Measurements from ENCODE around the gene MMEL1.

Gene MMEL1

GRCh38 chr1:2585318-2586092 is 47.3 kb downstream of the MMEL1 start:
- Histone ChIP-seq H3K14ac (ENCODE audit: low read length) (peak overlapping the region; percentile 69), H3K18ac (ENCODE audit: low read length) (peak overlapping the region; percentile 80), H3K27ac (ENCODE audit: low read depth, low read length) (no peak overlapping the region), H3K23ac (ENCODE audit: low read length) (no peak overlapping the region), H2AK5ac (ENCODE audit: low read length) (no peak overlapping the region), H2AFZ (ENCODE audit: insufficient read depth, low read length, poor library complexity) (peak overlapping the region; percentile 66), H4K91ac (ENCODE audit: low read depth, low read length) (peak overlapping the region; percentile 82), H2BK12ac (ENCODE audit: low read length) (no peak overlapping the region), H3K4ac (ENCODE audit: low read depth, low read length) (peak overlapping the region; percentile 75), H4K12ac (ENCODE audit: low read depth, low read length) (peak overlapping the region; percentile 67), H3K79me2 (ENCODE audit: control insufficient read depth, insufficient read depth, low read length, poor library complexity) (peaks cover 9% of the 10 kb centered on the region), H2BK5ac (ENCODE audit: low read depth, low read length, poor library complexity) (no peak overlapping the region), H3K4me3 (ENCODE audit: low read depth, low read length) (peak overlapping the region; percentile 81), H2BK120ac (ENCODE audit: insufficient read depth, low read length, poor library complexity) (peak overlapping the region; percentile 55), H3K9ac (ENCODE audit: low read length) (peak overlapping the region; percentile 89), H3K79me1 (ENCODE audit: low read length) (peaks cover 16% of the 10 kb centered on the region), H3K36me3 (ENCODE audit: control insufficient read depth in 1 of 2, insufficient read depth in 2 of 2, low read length in 2 of 2) (no peaks in the 10 kb centered on the region), H3K27me3 (ENCODE audit: insufficient read depth, low read length) (peaks cover 2% of the 10 kb centered on the region), H3K4me2 (ENCODE audit: low read length) (peak overlapping the region; percentile 98), H4K8ac (ENCODE audit: low read depth, low read length) (peak overlapping the region; percentile 95), H3K4me1 (ENCODE audit: control insufficient read depth in 1 of 2, insufficient read depth in 2 of 2, low read length in 2 of 2) (peaks cover 7 to 12% of the 10 kb centered on the region in 2 experiments), H3K9me3 (ENCODE audit: insufficient read depth, low read depth, low read length) (peaks cover 4% of the 10 kb centered on the region)
- DNase-seq: peak in 1 of 2 donors; percentile 19
- no CpG with 5 or more reads among the region's 28 CpGs for WGBS (ENCODE audit: extremely low coverage, insufficient coverage, insufficient read length)

DNA sequence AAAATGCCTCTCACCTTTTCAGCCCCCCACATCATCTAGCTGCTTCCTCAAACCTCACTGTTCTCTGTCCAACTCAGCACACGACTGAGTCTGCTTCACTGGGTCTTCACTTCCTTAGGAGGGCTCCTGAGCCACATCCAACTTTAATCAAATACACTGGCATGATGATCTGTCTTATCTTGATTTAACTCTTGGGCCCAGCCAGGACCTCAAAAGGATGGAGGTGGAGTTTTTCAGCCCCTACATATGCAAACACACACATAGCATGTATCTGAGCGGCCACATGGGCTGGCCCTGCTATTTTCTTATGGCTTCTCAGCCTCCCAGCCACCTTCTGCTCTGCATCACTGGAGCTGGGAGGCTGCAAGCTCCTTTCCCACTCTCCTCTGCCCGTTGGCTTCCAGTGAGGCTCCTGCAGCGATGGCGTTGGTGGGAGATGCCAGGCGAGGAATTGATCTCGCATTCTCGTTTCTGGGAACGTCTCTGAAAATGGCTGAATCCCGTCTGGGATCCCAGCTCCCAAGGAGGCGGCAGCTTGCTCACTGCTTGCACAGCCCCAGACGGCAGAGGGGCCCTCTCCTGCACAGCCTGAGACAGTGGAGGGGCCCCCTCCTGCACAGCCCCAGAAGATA is 48.0 kb downstream of the MMEL1 start:
- no peak overlapping the region for H2AK5ac ChIP-seq (ENCODE audit: low read length)
- peaks cover 4% of the 10 kb centered on the region for H3K9me3 ChIP-seq (ENCODE audit: insufficient read depth, low read depth, low read length)
- H3K79me1 ChIP-seq (ENCODE audit: low read length): peaks cover 16% of the 10 kb centered on the region
- no peak overlapping the region for H2AFZ ChIP-seq (ENCODE audit: insufficient read depth, low read length, poor library complexity)
- no peaks in the 10 kb centered on the region for H3K36me3 ChIP-seq (ENCODE audit: control insufficient read depth in 1 of 2, insufficient read depth in 2 of 2, low read length in 2 of 2)
- H3K27me3 ChIP-seq (ENCODE audit: insufficient read depth, low read length): peaks cover 2% of the 10 kb centered on the region
- H4K8ac ChIP-seq (ENCODE audit: low read depth, low read length): no peak overlapping the region
- DNase-seq: no peak
- peak overlapping the region; percentile 22 for H4K12ac ChIP-seq (ENCODE audit: low read depth, low read length)
- no peak overlapping the region for H3K9ac ChIP-seq (ENCODE audit: low read length)
- no peak overlapping the region for H3K18ac ChIP-seq (ENCODE audit: low read length)
- H2BK5ac ChIP-seq (ENCODE audit: low read depth, low read length, poor library complexity): no peak overlapping the region
- no peak overlapping the region for H3K27ac ChIP-seq (ENCODE audit: low read depth, low read length)
- peak overlapping the region; percentile 98 for H3K4me2 ChIP-seq (ENCODE audit: low read length)
- H3K4ac ChIP-seq (ENCODE audit: low read depth, low read length): no peak overlapping the region
- H3K79me2 ChIP-seq (ENCODE audit: control insufficient read depth, insufficient read depth, low read length, poor library complexity): peaks cover 9% of the 10 kb centered on the region
- H2BK12ac ChIP-seq (ENCODE audit: low read length): no peak overlapping the region
- H3K4me3 ChIP-seq (ENCODE audit: low read depth, low read length): no peak overlapping the region
- no peak overlapping the region for H3K23ac ChIP-seq (ENCODE audit: low read length)
- no peak overlapping the region for H4K91ac ChIP-seq (ENCODE audit: low read depth, low read length)
- peak overlapping the region; percentile 12 for H3K14ac ChIP-seq (ENCODE audit: low read length)
- peaks cover 7 to 12% of the 10 kb centered on the region in 2 experiments for H3K4me1 ChIP-seq (ENCODE audit: control insufficient read depth in 1 of 2, insufficient read depth in 2 of 2, low read length in 2 of 2)
- WGBS (ENCODE audit: extremely low coverage, insufficient coverage, insufficient read length): no CpG with 5 or more reads among the region's 12 CpGs
- no peak overlapping the region for H2BK120ac ChIP-seq (ENCODE audit: insufficient read depth, low read length, poor library complexity)

DNA sequence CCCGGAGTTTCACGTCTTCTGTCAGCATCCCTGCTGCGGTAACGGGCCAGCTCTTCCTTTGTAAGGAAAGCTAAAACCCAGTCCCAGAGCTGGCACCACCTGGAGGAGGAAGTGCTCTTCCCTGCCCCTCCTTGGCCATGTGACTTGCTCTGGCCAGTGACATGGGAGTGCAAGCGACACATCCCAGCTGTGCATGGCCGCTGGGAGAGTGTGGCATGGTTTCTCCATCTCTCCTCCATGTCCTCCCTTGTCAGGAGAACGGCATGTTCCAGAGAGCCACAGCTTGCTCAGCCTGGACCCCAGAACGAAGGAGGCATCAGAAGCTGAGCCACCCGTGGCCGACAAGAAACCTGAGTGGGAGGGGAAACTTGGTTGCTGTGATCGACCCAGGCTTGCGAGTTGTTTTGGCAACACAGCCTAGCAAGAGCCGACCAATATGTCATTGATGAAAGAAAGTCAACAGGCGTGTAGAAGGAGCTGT is 48.9 kb downstream of the MMEL1 start:
- Histone ChIP-seq H3K4ac (ENCODE audit: low read depth, low read length) (no peak overlapping the region), H3K79me1 (ENCODE audit: low read length) (peaks cover 16% of the 10 kb centered on the region)
- WGBS (ENCODE audit: extremely low coverage, insufficient coverage, insufficient read length): no CpG with 5 or more reads among the region's 14 CpGs

GRCh38 chr1:2583331-2583791 is 49.5 kb downstream of the MMEL1 start:
- H4K91ac ChIP-seq (ENCODE audit: low read depth, low read length): no peak overlapping the region
- H4K12ac ChIP-seq (ENCODE audit: low read depth, low read length): no peak overlapping the region
- H2BK120ac ChIP-seq (ENCODE audit: insufficient read depth, low read length, poor library complexity): no peak overlapping the region
- H3K4ac ChIP-seq (ENCODE audit: low read depth, low read length): no peak overlapping the region
- H3K9ac ChIP-seq (ENCODE audit: low read length): no peak overlapping the region
- H2AK5ac ChIP-seq (ENCODE audit: low read length): no peak overlapping the region
- no CpG with 5 or more reads among the region's 5 CpGs for WGBS (ENCODE audit: extremely low coverage, insufficient coverage, insufficient read length)
- H3K4me3 ChIP-seq (ENCODE audit: low read depth, low read length): no peak overlapping the region
- H3K18ac ChIP-seq (ENCODE audit: low read length): no peak overlapping the region
- no peak overlapping the region for H2AFZ ChIP-seq (ENCODE audit: insufficient read depth, low read length, poor library complexity)
- H2BK12ac ChIP-seq (ENCODE audit: low read length): no peak overlapping the region
- no peak overlapping the region for H3K14ac ChIP-seq (ENCODE audit: low read length)
- H3K27me3 ChIP-seq (ENCODE audit: insufficient read depth, low read length): peaks cover 2% of the 10 kb centered on the region
- H3K79me1 ChIP-seq (ENCODE audit: low read length): peaks cover 16% of the 10 kb centered on the region
- H3K27ac ChIP-seq (ENCODE audit: low read depth, low read length): no peak overlapping the region
- H2BK5ac ChIP-seq (ENCODE audit: low read depth, low read length, poor library complexity): no peak overlapping the region
- H3K36me3 ChIP-seq (ENCODE audit: control insufficient read depth in 1 of 2, insufficient read depth in 2 of 2, low read length in 2 of 2): no peaks in the 10 kb centered on the region
- no peak for DNase-seq
- H4K8ac ChIP-seq (ENCODE audit: low read depth, low read length): no peak overlapping the region
- H3K23ac ChIP-seq (ENCODE audit: low read length): no peak overlapping the region
- no peak overlapping the region for H3K4me2 ChIP-seq (ENCODE audit: low read length)
- H3K79me2 ChIP-seq (ENCODE audit: control insufficient read depth, insufficient read depth, low read length, poor library complexity): peaks cover 9% of the 10 kb centered on the region
- H3K9me3 ChIP-seq (ENCODE audit: insufficient read depth, low read depth, low read length): peaks cover 4% of the 10 kb centered on the region
- peaks cover 8 to 12% of the 10 kb centered on the region in 2 experiments for H3K4me1 ChIP-seq (ENCODE audit: control insufficient read depth in 1 of 2, insufficient read depth in 2 of 2, low read length in 2 of 2)

More for the DNA sequence above, 48.9 kb downstream of the MMEL1 start:
- Histone ChIP-seq H3K36me3 (ENCODE audit: control insufficient read depth in 1 of 2, insufficient read depth in 2 of 2, low read length in 2 of 2) (no peaks in the 10 kb centered on the region), H4K91ac (ENCODE audit: low read depth, low read length) (no peak overlapping the region), H2BK12ac (ENCODE audit: low read length) (no peak overlapping the region), H2AK5ac (ENCODE audit: low read length) (no peak overlapping the region), H3K9me3 (ENCODE audit: insufficient read depth, low read depth, low read length) (peaks cover 4% of the 10 kb centered on the region), H3K23ac (ENCODE audit: low read length) (no peak overlapping the region), H3K4me3 (ENCODE audit: low read depth, low read length) (no peak overlapping the region), H3K18ac (ENCODE audit: low read length) (no peak overlapping the region), H3K4me2 (ENCODE audit: low read length) (no peak overlapping the region), H3K27ac (ENCODE audit: low read depth, low read length) (no peak overlapping the region), H3K9ac (ENCODE audit: low read length) (no peak overlapping the region), H3K27me3 (ENCODE audit: insufficient read depth, low read length) (peaks cover 2% of the 10 kb centered on the region), H3K79me2 (ENCODE audit: control insufficient read depth, insufficient read depth, low read length, poor library complexity) (peaks cover 9% of the 10 kb centered on the region), H3K14ac (ENCODE audit: low read length) (no peak overlapping the region), H4K8ac (ENCODE audit: low read depth, low read length) (no peak overlapping the region), H4K12ac (ENCODE audit: low read depth, low read length) (no peak overlapping the region), H2BK5ac (ENCODE audit: low read depth, low read length, poor library complexity) (no peak overlapping the region), H2AFZ (ENCODE audit: insufficient read depth, low read length, poor library complexity) (no peak overlapping the region), H3K4me1 (ENCODE audit: control insufficient read depth in 1 of 2, insufficient read depth in 2 of 2, low read length in 2 of 2) (peaks cover 7 to 12% of the 10 kb centered on the region in 2 experiments), H2BK120ac (ENCODE audit: insufficient read depth, low read length, poor library complexity) (no peak overlapping the region)
- DNase-seq: no peak
